ENCODE measurements around the gene RICTOR.

DNA sequence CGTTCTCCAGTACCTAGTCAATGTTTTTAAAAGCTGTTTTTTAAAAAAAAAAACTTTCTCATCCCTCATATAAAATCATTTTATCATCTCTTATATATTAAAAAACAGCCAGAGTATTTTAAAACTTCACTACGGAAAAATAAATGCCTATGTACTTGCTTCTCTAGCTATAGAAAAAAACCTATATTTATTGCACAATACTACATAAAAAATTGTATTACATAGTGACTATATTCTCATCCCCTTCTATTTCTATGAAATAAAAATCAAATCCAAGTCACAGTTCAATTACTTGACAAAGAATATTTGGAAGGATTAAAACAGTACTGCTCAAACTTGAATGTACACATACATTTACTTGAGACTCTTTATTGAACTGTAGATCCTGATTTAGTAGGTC, 56.7 kb downstream of the RICTOR start:
- TF ChIP-seq ZBTB49 (tag by site-specific recombination; IDR thresholded peaks at IDR 0.05; ENCODE audit: low read depth), result no peak
- TF ChIP-seq, protein P1, sequence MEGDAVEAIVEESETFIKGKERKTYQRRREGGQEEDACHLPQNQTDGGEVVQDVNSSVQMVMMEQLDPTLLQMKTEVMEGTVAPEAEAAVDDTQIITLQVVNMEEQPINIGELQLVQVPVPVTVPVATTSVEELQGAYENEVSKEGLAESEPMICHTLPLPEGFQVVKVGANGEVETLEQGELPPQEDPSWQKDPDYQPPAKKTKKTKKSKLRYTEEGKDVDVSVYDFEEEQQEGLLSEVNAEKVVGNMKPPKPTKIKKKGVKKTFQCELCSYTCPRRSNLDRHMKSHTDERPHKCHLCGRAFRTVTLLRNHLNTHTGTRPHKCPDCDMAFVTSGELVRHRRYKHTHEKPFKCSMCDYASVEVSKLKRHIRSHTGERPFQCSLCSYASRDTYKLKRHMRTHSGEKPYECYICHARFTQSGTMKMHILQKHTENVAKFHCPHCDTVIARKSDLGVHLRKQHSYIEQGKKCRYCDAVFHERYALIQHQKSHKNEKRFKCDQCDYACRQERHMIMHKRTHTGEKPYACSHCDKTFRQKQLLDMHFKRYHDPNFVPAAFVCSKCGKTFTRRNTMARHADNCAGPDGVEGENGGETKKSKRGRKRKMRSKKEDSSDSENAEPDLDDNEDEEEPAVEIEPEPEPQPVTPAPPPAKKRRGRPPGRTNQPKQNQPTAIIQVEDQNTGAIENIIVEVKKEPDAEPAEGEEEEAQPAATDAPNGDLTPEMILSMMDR (tag by site-specific recombination; IDR thresholded peaks at IDR 0.05), result no peak
- no peak for TF ChIP-seq ZXDB (tag by site-specific recombination; IDR thresholded peaks at IDR 0.05)
- TF ChIP-seq, protein P2, sequence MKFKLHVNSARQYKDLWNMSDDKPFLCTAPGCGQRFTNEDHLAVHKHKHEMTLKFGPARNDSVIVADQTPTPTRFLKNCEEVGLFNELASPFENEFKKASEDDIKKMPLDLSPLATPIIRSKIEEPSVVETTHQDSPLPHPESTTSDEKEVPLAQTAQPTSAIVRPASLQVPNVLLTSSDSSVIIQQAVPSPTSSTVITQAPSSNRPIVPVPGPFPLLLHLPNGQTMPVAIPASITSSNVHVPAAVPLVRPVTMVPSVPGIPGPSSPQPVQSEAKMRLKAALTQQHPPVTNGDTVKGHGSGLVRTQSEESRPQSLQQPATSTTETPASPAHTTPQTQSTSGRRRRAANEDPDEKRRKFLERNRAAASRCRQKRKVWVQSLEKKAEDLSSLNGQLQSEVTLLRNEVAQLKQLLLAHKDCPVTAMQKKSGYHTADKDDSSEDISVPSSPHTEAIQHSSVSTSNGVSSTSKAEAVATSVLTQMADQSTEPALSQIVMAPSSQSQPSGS (tag by site-specific recombination; IDR thresholded peaks at IDR 0.05; ENCODE audit: low read depth), result no peak
- no peak for TF ChIP-seq KLF1 (tag by site-specific recombination; IDR thresholded peaks at IDR 0.05)
- no peak for TF ChIP-seq YY1 (tag by site-specific recombination; IDR thresholded peaks at IDR 0.05)
- no peak for TF ChIP-seq INSM2 (tag by site-specific recombination; IDR thresholded peaks at IDR 0.05)
- no peak for TF ChIP-seq ZBTB8A (tag by site-specific recombination; IDR thresholded peaks at IDR 0.05)
- TF ChIP-seq TCF7L2 (IDR thresholded peaks at IDR 0.05; ENCODE audit: borderline replicate concordance, low read depth, low read length), result no peak
- TF ChIP-seq ZNF324 (tag by site-specific recombination; IDR thresholded peaks at IDR 0.05), result no peak
- no peak for TF ChIP-seq ZNF146 (tag by site-specific recombination; IDR thresholded peaks at IDR 0.05)
- no peak for TF ChIP-seq BCL11A (tag by site-specific recombination; IDR thresholded peaks at IDR 0.05; ENCODE audit: low read depth)
